ENCODE results near the gene RRH.
"Not testable (repeated sequence)": the region's sequence is repeated elsewhere in the genome, so short reads cannot be mapped to it uniquely, and the experiment has no call there.

RRH gene

DNA sequence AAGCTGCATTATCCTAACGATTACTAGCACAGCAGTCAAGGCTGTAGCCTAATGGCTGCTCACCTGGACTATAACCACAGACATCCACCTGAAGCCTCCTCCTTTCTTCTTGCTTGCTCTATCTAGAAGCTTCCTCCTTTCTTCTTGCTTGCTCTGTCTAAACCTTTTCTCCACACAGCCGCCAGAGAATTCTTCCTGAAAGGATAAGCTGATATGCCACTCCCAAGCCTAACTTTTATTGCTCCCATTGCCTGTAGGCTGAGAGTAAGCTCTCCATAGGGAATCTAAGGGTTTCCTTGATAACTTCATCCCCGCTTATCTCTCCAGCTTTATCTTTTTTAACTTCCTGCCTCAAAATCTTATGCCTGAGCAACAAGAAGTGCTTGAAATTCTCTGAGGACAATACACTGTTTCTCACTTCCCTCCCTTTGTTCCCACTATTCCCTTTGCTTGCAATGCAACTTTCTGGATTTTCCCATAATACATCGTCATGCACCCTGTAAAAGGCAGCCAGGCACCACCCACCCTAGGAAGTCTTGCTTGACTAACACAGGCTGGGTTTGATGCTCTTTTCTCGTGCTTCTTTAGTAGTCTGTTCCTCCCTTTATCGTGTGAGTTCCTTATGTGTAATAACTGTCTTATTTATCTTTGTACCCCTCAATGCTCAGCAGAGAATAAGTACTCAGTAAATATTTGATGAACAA lies 18.8 kb downstream of the RRH start:
- no peaks in the 10 kb centered on the region for H3K9me3 ChIP-seq

DNA sequence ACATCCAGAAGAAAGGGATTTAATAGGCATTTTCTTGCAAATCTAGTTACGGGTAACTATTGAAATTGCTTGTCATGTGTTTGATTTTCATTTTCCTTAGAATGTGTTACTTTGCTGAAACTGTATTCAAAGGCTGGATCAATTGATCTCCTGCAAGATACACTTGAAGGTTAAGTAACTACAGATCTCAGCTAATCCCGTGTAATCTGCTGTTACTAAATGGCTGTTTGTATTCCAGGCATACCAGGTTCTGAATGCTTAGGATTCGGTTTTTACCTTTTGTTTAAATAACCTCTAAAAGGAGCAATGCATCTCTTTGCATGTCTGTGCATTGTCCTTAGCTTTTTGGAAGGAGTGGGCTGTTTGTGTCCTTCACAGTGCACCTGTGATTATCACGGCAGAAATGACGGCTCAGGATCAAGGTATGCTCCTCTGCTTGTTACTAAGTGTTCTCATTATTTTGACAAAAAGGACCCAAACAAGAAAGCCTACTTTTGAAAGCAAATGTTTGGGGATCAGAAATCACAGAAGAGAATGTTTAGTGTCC lies 20.2 kb downstream of the RRH start, which contains the start of gene LRIT3:
LRIT3 (plus strand) TSS at position 212 of the 547 bp plus-strand sequence; CDS start at position 307, 95 bp downstream.
- TF ChIP-seq, protein P1, sequence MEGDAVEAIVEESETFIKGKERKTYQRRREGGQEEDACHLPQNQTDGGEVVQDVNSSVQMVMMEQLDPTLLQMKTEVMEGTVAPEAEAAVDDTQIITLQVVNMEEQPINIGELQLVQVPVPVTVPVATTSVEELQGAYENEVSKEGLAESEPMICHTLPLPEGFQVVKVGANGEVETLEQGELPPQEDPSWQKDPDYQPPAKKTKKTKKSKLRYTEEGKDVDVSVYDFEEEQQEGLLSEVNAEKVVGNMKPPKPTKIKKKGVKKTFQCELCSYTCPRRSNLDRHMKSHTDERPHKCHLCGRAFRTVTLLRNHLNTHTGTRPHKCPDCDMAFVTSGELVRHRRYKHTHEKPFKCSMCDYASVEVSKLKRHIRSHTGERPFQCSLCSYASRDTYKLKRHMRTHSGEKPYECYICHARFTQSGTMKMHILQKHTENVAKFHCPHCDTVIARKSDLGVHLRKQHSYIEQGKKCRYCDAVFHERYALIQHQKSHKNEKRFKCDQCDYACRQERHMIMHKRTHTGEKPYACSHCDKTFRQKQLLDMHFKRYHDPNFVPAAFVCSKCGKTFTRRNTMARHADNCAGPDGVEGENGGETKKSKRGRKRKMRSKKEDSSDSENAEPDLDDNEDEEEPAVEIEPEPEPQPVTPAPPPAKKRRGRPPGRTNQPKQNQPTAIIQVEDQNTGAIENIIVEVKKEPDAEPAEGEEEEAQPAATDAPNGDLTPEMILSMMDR (IDR thresholded peaks at IDR 0.05): no peak
- H3K27me3 ChIP-seq: no peaks in the 10 kb centered on the region
- no peaks in the 10 kb centered on the region for H3K9me3 ChIP-seq
- no peaks in the 10 kb centered on the region for H3K4me1 ChIP-seq (ENCODE audit: control insufficient read depth in 1 of 2, insufficient read depth in 1 of 2, low read depth in 1 of 2, low read length in 1 of 2)
- H3K4me3 ChIP-seq (ENCODE audit: low read depth in 1 of 2, low read length in 1 of 2): no peak within 1 kb of the TSS
- H3K27ac ChIP-seq: no peak within 1 kb of the TSS
- no peaks in the 10 kb centered on the region for H3K36me3 ChIP-seq

More for the DNA sequence above, 18.8 kb downstream of the RRH start:
- Histone ChIP-seq H3K4me1 (ENCODE audit: control insufficient read depth in 1 of 2, insufficient read depth in 1 of 2, low read depth in 1 of 2, low read length in 1 of 2) (no peaks in the 10 kb centered on the region), H3K27ac (no peak overlapping the region), H3K4me3 (ENCODE audit: low read depth in 1 of 2, low read length in 1 of 2) (no peak overlapping the region), H3K36me3 (no peaks in the 10 kb centered on the region), H3K27me3 (no peaks in the 10 kb centered on the region)
- TF ChIP-seq, protein P1 (IDR thresholded peaks at IDR 0.05): no peak

- TF ChIP-seq, protein P1 (IDR thresholded peaks at IDR 0.05): no peak
- H3K36me3 ChIP-seq: no peaks in the 10 kb centered on the region
- H3K27me3 ChIP-seq: no peaks in the 10 kb centered on the region
- H3K4me1 ChIP-seq (ENCODE audit: control insufficient read depth in 1 of 2, insufficient read depth in 1 of 2, low read depth in 1 of 2, low read length in 1 of 2): no peaks in the 10 kb centered on the region
- no peaks in the 10 kb centered on the region for H3K9me3 ChIP-seq
- no peak overlapping the region for H3K27ac ChIP-seq
- no peak overlapping the region for H3K4me3 ChIP-seq (ENCODE audit: low read depth in 1 of 2, low read length in 1 of 2)
Observed at GRCh38 chr4:109848501-109848900, 20.7 kb downstream of the RRH start.

DNA sequence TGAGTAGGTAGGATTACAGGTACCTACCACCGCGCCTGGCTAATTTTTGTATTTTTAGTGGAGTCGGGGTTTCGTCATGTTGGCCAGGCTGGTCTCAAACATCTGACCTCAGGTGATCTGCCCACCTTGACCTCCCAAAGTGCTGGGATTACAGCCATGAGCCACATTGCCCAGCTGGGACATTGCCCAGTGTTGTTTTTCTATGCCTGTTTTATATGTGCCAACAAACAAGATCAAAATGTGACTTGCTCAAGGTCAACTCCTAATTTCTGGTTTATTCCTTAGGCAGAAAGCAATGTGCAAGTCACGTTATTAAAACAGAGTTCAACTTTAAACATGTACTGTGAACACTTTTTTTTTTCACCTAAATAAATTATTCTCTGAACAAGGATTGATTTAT lies 22.8 kb downstream of the RRH start:
- H3K36me3 ChIP-seq: no peaks in the 10 kb centered on the region
- no peaks in the 10 kb centered on the region for H3K9me3 ChIP-seq
- TF ChIP-seq, protein P1 (IDR thresholded peaks at IDR 0.05): no peak
- H3K4me3 ChIP-seq (ENCODE audit: low read depth in 1 of 2, low read length in 1 of 2): no peak overlapping the region
- H3K27me3 ChIP-seq: no peaks in the 10 kb centered on the region
- no peak overlapping the region for H3K27ac ChIP-seq
- H3K4me1 ChIP-seq (ENCODE audit: control insufficient read depth in 1 of 2, insufficient read depth in 1 of 2, low read depth in 1 of 2, low read length in 1 of 2): no peaks in the 10 kb centered on the region

DNA sequence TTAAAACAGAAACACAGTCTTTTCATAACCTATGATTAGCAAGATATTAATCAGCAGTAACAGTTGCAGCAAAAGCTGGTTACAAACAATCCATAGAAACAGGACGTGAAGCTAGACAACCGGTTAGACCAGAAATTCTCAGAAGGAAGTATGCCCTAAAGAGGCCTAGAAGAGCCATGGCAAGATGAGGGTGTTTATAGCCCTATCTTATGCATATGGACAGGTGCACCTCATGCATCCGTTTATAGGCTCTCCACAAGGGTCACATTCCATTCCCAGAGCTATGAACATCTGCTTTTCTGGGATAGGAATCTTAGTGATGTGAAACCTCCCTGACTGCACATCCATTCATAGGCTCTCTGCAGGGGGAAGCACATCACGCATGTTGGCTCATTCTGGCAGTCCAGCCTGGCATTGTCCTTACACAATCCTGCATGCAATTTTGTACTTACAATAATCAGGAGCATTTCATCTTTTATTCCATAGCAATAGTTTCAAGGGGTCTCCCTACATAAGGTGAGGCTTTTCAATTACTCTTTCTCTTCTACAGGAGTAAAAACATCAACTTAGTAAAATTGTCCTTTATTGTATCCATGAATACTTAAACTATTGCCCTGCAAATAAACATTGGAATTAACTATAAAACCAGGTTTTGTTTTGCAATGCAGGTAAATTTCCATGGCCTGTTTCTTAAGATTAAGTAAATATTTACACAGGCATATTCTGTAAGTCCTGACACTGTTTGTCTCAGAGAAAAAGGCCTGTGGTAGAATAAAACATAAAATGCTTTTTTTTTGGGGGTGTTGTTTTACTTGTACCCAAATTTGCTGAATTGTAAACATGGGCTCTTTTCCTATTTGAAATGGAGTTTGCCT lies 31.9 kb downstream of the RRH start:
- not testable (repeated sequence) for H3K4me1 ChIP-seq (ENCODE audit: control insufficient read depth in 1 of 2, insufficient read depth in 1 of 2, low read depth in 1 of 2, low read length in 1 of 2); H3K4me3 ChIP-seq (ENCODE audit: low read depth in 1 of 2, low read length in 1 of 2); H3K27ac ChIP-seq; H3K27me3 ChIP-seq; H3K36me3 ChIP-seq; H3K9me3 ChIP-seq
